ENCODE data around the gene ZNF583. TPM values are rescaled to one million over a fixed set of nuclear protein-coding genes. Genes with fewer than 3 reads are reported as not detected.
A peak's percentile ranks its signal among the peaks of the same experiment; 100 is the strongest.

ZNF583 gene
- total and polyA plus RNA-seq, 2 of the 13 experiments (the other 11 are each of a cell fraction or from before 2014, with no cell fraction given): 0.65 to 5.3 TPM

GRCh38 chr19:56367829-56368711 lies 36.1 kb upstream of the ZNF583 start (continued):
- TF ChIP-seq NR2F6 (IDR thresholded peaks at IDR 0.05): no peak
- no peak for TF ChIP-seq NR2F6 (CRISPR knock-in tag; IDR thresholded peaks at IDR 0.05)
- TF ChIP-seq TBX2 (CRISPR knock-in tag; IDR thresholded peaks at IDR 0.05; ENCODE audit: borderline replicate concordance): 0 out of 2 replicates have a peak, but pooled peaks have one; percentile 50
- TF ChIP-seq ERF (CRISPR knock-in tag; IDR thresholded peaks at IDR 0.05): peak; percentile 42; the same call in 1 of the 2 replicates
- peak; percentile 65 for TF ChIP-seq WIZ (CRISPR knock-in tag; IDR thresholded peaks at IDR 0.05)
- no peak for TF ChIP-seq USF2 (IDR thresholded peaks at IDR 0.05; ENCODE audit: low read depth, low read length)
- TF ChIP-seq USF2 (CRISPR knock-in tag; IDR thresholded peaks at IDR 0.05; ENCODE audit: borderline replicate concordance): no peak
- no peak for TF ChIP-seq TIGD3 (CRISPR knock-in tag; IDR thresholded peaks at IDR 0.05; ENCODE audit: borderline replicate concordance)
- no peak for TF ChIP-seq ZNF691 (CRISPR knock-in tag; IDR thresholded peaks at IDR 0.05; ENCODE audit: borderline replicate concordance, low read depth)
- peak; percentile 90 for TF ChIP-seq MAX (IDR thresholded peaks at IDR 0.05)
- 0 out of 2 replicates have a peak, but pooled peaks have one; percentile 28 for TF ChIP-seq ZNF224 (CRISPR knock-in tag; IDR thresholded peaks at IDR 0.05)
- TF ChIP-seq PHF20 (CRISPR knock-in tag; IDR thresholded peaks at IDR 0.05): peak; percentile 61; the same call in 1 of the 2 replicates
- peak; percentile 46 for TF ChIP-seq ZNF574 (CRISPR knock-in tag; IDR thresholded peaks at IDR 0.05)
- TF ChIP-seq BCLAF1 (IDR thresholded peaks at IDR 0.05): no peak
- TF ChIP-seq ZNF263 (CRISPR knock-in tag; IDR thresholded peaks at IDR 0.05): no peak
- peak; percentile 83 for TF ChIP-seq ZMYM4 (CRISPR knock-in tag; IDR thresholded peaks at IDR 0.05)
- TF ChIP-seq ZNF605 (CRISPR knock-in tag; IDR thresholded peaks at IDR 0.05): peak; percentile 69
- no peak for TF ChIP-seq CEBPB (IDR thresholded peaks at IDR 0.05; ENCODE audit: borderline replicate concordance, low read depth, low read length)

All from HepG2 (cell line).